ENCODE data around the gene IGSF9.

DNA sequence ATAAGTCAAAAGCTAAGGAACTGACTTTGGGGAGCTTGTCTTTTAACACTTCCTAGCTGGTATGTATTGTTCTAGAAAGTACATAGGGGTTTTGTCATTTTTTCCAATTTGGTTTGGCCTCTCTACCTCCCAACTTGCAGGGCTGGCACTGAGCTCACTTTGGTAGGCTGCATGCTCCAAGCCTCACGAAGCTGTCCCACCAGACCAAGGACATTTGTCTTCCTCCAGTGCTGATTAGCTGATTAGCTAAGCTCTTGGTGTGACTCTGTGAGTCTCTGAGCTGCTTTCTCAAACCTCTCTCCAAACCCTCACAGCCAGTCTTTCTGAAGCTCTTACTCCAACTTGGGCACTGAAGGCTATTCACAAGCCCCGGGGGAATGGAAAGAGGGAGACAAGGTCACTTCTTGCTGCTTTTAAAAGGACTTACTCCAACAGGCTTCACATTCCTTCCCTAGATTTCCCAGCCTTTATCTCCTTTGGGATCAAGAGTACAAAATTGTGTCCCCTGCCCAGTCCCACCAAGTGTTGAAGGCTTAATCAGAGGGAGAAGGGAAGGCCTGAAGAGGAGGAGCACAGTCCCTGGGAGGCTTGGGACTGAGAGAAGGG is 44.6 kb downstream of the IGSF9 start:
- TF ChIP-seq, protein P1, sequence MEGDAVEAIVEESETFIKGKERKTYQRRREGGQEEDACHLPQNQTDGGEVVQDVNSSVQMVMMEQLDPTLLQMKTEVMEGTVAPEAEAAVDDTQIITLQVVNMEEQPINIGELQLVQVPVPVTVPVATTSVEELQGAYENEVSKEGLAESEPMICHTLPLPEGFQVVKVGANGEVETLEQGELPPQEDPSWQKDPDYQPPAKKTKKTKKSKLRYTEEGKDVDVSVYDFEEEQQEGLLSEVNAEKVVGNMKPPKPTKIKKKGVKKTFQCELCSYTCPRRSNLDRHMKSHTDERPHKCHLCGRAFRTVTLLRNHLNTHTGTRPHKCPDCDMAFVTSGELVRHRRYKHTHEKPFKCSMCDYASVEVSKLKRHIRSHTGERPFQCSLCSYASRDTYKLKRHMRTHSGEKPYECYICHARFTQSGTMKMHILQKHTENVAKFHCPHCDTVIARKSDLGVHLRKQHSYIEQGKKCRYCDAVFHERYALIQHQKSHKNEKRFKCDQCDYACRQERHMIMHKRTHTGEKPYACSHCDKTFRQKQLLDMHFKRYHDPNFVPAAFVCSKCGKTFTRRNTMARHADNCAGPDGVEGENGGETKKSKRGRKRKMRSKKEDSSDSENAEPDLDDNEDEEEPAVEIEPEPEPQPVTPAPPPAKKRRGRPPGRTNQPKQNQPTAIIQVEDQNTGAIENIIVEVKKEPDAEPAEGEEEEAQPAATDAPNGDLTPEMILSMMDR (IDR thresholded peaks at IDR 0.05) = no peak
- no peak for TF ChIP-seq EP300 (IDR thresholded peaks at IDR 0.05)
- no peak for TF ChIP-seq POLR2A (IDR thresholded peaks at IDR 0.05; ENCODE audit: low read depth)
